ENCODE results near the gene KRABD2.
"Not testable (repeated sequence)": the region's sequence is repeated elsewhere in the genome, so short reads cannot be mapped to it uniquely, and the experiment has no call there.

KRABD2 gene

GRCh38 chr17:8350339-8350738 is 26.2 kb downstream of the KRABD2 start:
- no peaks in the 10 kb centered on the region for H3K79me1 ChIP-seq (ENCODE audit: insufficient read depth, low read depth, low read length, poor library complexity, severe bottlenecking)
- no peak overlapping the region for H3K9ac ChIP-seq (ENCODE audit: extremely low read depth, insufficient read length, low read length)
- no peaks in the 10 kb centered on the region for H3K9me3 ChIP-seq (ENCODE audit: control insufficient read depth, low read depth, low read length)
- H2BK15ac ChIP-seq (ENCODE audit: low read depth, low read length): no peak overlapping the region
- no peak overlapping the region for H3K18ac ChIP-seq (ENCODE audit: insufficient read length, low read depth, low read length)
- H3K4me3 Mint-ChIP-seq: no peak overlapping the region; a peak in 1 of 5 replicates
- H3K56ac ChIP-seq (ENCODE audit: insufficient read length, low read depth, low read length): no peak overlapping the region
- peaks cover 6 to 8% of the 10 kb centered on the region in 2 experiments for H3K4me1 Mint-ChIP-seq
- H4K20me1 ChIP-seq (ENCODE audit: control insufficient read depth, insufficient read depth, insufficient read length): no peaks in the 10 kb centered on the region
- H3K27me3 ChIP-seq (ENCODE audit: insufficient read depth, low read length): no peaks in the 10 kb centered on the region
- no peak overlapping the region for H2AFZ ChIP-seq (ENCODE audit: low read length)
- no peak overlapping the region for H4K8ac ChIP-seq (replicated peaks; ENCODE audit: insufficient read length, low read depth, low read length)
- H2BK20ac ChIP-seq (ENCODE audit: low read depth, low read length, poor library complexity, severe bottlenecking): no peak overlapping the region
- no peak overlapping the region for H2BK12ac ChIP-seq (ENCODE audit: insufficient read length, low read depth, low read length)
- H3K4ac ChIP-seq (ENCODE audit: low read depth, low read length): no peak overlapping the region
- no peak overlapping the region for H2BK5ac ChIP-seq (ENCODE audit: insufficient read length, low read length)
- no peaks in the 10 kb centered on the region for H3K79me2 ChIP-seq (ENCODE audit: insufficient read depth, low read length)
- H2BK120ac ChIP-seq (ENCODE audit: low read depth, low read length, poor library complexity, severe bottlenecking): no peak overlapping the region
- no peak overlapping the region for H2AK5ac ChIP-seq (ENCODE audit: insufficient read length, low read length)
- no peak overlapping the region for H3K27ac ChIP-seq (ENCODE audit: insufficient read length, low read depth, low read length)
- H4K91ac ChIP-seq (ENCODE audit: insufficient read length, low read depth, low read length): no peak overlapping the region
- TF ChIP-seq, protein P1, sequence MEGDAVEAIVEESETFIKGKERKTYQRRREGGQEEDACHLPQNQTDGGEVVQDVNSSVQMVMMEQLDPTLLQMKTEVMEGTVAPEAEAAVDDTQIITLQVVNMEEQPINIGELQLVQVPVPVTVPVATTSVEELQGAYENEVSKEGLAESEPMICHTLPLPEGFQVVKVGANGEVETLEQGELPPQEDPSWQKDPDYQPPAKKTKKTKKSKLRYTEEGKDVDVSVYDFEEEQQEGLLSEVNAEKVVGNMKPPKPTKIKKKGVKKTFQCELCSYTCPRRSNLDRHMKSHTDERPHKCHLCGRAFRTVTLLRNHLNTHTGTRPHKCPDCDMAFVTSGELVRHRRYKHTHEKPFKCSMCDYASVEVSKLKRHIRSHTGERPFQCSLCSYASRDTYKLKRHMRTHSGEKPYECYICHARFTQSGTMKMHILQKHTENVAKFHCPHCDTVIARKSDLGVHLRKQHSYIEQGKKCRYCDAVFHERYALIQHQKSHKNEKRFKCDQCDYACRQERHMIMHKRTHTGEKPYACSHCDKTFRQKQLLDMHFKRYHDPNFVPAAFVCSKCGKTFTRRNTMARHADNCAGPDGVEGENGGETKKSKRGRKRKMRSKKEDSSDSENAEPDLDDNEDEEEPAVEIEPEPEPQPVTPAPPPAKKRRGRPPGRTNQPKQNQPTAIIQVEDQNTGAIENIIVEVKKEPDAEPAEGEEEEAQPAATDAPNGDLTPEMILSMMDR (conservative IDR thresholded peaks at IDR 0.05): no peak
- no peak overlapping the region for H3K4me2 ChIP-seq (ENCODE audit: insufficient read depth, insufficient read length, low read length)
- H3K36me3 Mint-ChIP-seq (ENCODE audit: insufficient read depth in 1 of 3, low read depth in 3 of 3): no peaks in the 10 kb centered on the region
- no peak for DNase-seq
- no peaks in the 10 kb centered on the region for H3K4me1 ChIP-seq (ENCODE audit: insufficient read depth, low read length)
- H3K23me2 ChIP-seq (ENCODE audit: insufficient read length, low read depth, low read length, poor library complexity, severe bottlenecking): no peaks in the 10 kb centered on the region
- H3K14ac ChIP-seq (ENCODE audit: insufficient read depth, low read length): no peak overlapping the region
- WGBS (ENCODE audit: extremely low coverage, insufficient read length, low lambda C conversion rate): no CpG with 5 or more reads among the region's 7 CpGs
- H3K23ac ChIP-seq (ENCODE audit: insufficient read length, low read depth, low read length): no peak overlapping the region
- H3K27ac Mint-ChIP-seq: peak overlapping the region in 1 of 3 experiments; percentile 67; a peak in 1 of 7 replicates
- H3K9me3 Mint-ChIP-seq: no peaks in the 10 kb centered on the region
- H4K5ac ChIP-seq (ENCODE audit: insufficient read length, low read depth, low read length): no peak overlapping the region
- H3T11ph ChIP-seq (ENCODE audit: low read length): no peak overlapping the region
- H3K27me3 Mint-ChIP-seq (ENCODE audit: low read depth): no peaks in the 10 kb centered on the region

GRCh38 chr17:8347001-8347400 is 29.5 kb downstream of the KRABD2 start:
- not testable (repeated sequence) for H3K56ac ChIP-seq (ENCODE audit: insufficient read length, low read depth, low read length); H2AFZ ChIP-seq (ENCODE audit: low read length); H2BK120ac ChIP-seq (ENCODE audit: low read depth, low read length, poor library complexity, severe bottlenecking); H3K4ac ChIP-seq (ENCODE audit: low read depth, low read length); H3K18ac ChIP-seq (ENCODE audit: insufficient read length, low read depth, low read length); H3K27me3 ChIP-seq (ENCODE audit: insufficient read depth, low read length); H3K79me1 ChIP-seq (ENCODE audit: insufficient read depth, low read depth, low read length, poor library complexity, severe bottlenecking); H2BK15ac ChIP-seq (ENCODE audit: low read depth, low read length); H2BK12ac ChIP-seq (ENCODE audit: insufficient read length, low read depth, low read length); H3K36me3 Mint-ChIP-seq (ENCODE audit: insufficient read depth in 1 of 3, low read depth in 3 of 3); H3K9me3 Mint-ChIP-seq; H3K27ac Mint-ChIP-seq; H3K9ac ChIP-seq (ENCODE audit: extremely low read depth, insufficient read length, low read length); H2AK5ac ChIP-seq (ENCODE audit: insufficient read length, low read length); H3K9me3 ChIP-seq (ENCODE audit: control insufficient read depth, low read depth, low read length); H3K79me2 ChIP-seq (ENCODE audit: insufficient read depth, low read length); H3K23ac ChIP-seq (ENCODE audit: insufficient read length, low read depth, low read length); H3K4me1 Mint-ChIP-seq; H3K4me1 ChIP-seq (ENCODE audit: insufficient read depth, low read length); H4K91ac ChIP-seq (ENCODE audit: insufficient read length, low read depth, low read length); H4K5ac ChIP-seq (ENCODE audit: insufficient read length, low read depth, low read length); H4K20me1 ChIP-seq (ENCODE audit: control insufficient read depth, insufficient read depth, insufficient read length); H3K27ac ChIP-seq (ENCODE audit: insufficient read length, low read depth, low read length); H3K14ac ChIP-seq (ENCODE audit: insufficient read depth, low read length); H2BK20ac ChIP-seq (ENCODE audit: low read depth, low read length, poor library complexity, severe bottlenecking); DNase-seq; H2BK5ac ChIP-seq (ENCODE audit: insufficient read length, low read length); H3T11ph ChIP-seq (ENCODE audit: low read length); H3K27me3 Mint-ChIP-seq (ENCODE audit: low read depth); H3K23me2 ChIP-seq (ENCODE audit: insufficient read length, low read depth, low read length, poor library complexity, severe bottlenecking); H3K4me3 Mint-ChIP-seq; H3K4me2 ChIP-seq (ENCODE audit: insufficient read depth, insufficient read length, low read length); H4K8ac ChIP-seq (replicated peaks; ENCODE audit: insufficient read length, low read depth, low read length)
- no CpG with 5 or more reads among the region's 25 CpGs for WGBS (ENCODE audit: extremely low coverage, insufficient read length, low lambda C conversion rate)

Data from H9 (cell line).